HepG2 (cell line): ENCODE data around the gene MBD3. TPM values are rescaled to one million over a fixed set of nuclear protein-coding genes. Genes with fewer than 3 reads are reported as not detected.

Source experiments
- ATAC-seq: fragments of 200-7000 bp; cut with Tn5 transposase; 3 replicates; pipeline ENCODE4 v1.9.1; 2020; ENCODE audit warnings: mild to moderate bottlenecking, moderate library complexity
- BruUV-seq: library from RNA; stranded (reverse); fragments of 400-500 nt; replicated peaks from 2 replicates; lab custom pipeline; 2021; lab: Mats Ljungman, UMichigan
- CTCF ChIA-PET: fragments of 300-600 bp; formaldehyde crosslinking; extraction: SDS; loops from one replicate; lab custom pipeline; 2021; ENCODE audit warnings: low total read pairs, inconsistent platforms, low intra/inter-chr PET ratio; lab: Yijun Ruan, JAX
- POLR2A ChIA-PET: fragments of 350-600 bp; sonication (Branson Sonifier 250); formaldehyde crosslinking; loops from one replicate; lab custom pipeline; 2020; ENCODE audit warnings: antibody characterized with exemption, inconsistent platforms; lab: Yijun Ruan, JAX
- DNase-seq: peaks from one replicate; pipeline ENCODE4 v3.0.0-alpha.2; 2015; ENCODE audit warnings: low spot score
- FAIRE-seq: peaks from 3 replicates; lab custom pipeline; 2011; peaks lifted over from hg19 to GRCh38; lab: Jason Lieb, UNC
- H2AFZ ChIP-seq: one replicate; pipeline ENCODE4 v1.6.1; 2011; ENCODE audit warnings: low read length, inconsistent platforms
- H3K27ac ChIP-seq: fragments of 300-600 bp; 3 replicates; pipeline ENCODE4 v1.8.0; 2011; ENCODE audit warnings: mixed run types, mild to moderate bottlenecking, mixed read lengths, low read length, inconsistent platforms; ENCODE audit not compliant: insufficient read depth; ENCODE audit errors: extremely low read length
- H3K27me3 ChIP-seq, 2 experiments: fragments of 200-600 bp in 1 of 2; 2 replicates in 1 of 2; 3 replicates in 1 of 2; pipeline versions ENCODE4 v1.6.0 to v1.8.0; 2011; ENCODE audit warnings: low read length in 2 of 2, mild to moderate bottlenecking in 2 of 2, moderate library complexity in 2 of 2, inconsistent platforms in 1 of 2; ENCODE audit not compliant: insufficient read depth in 2 of 2, control insufficient read depth in 1 of 2
- H3K36me3 ChIP-seq, 2 experiments: fragments of 200-600 bp in 1 of 2; replicated peaks in 1 of 2; 2 replicates in 1 of 2; 3 replicates in 1 of 2; pipeline versions ENCODE4 v1.5.1 to v1.8.0; 2011; ENCODE audit warnings: low read length in 2 of 2, inconsistent platforms in 1 of 2; ENCODE audit not compliant: insufficient read depth in 2 of 2, control insufficient read depth in 1 of 2
- H3K4me1 ChIP-seq: 2 replicates; pipeline ENCODE4 v1.5.1; 2012; ENCODE audit warnings: low read length, inconsistent platforms; ENCODE audit not compliant: insufficient read depth
- H3K4me2 ChIP-seq: 2 replicates; pipeline ENCODE4 v1.6.0; 2011; ENCODE audit warnings: low read depth, low read length, inconsistent platforms
- H3K4me3 ChIP-seq, 3 experiments: fragments of 200-600 bp in 1 of 3; sonication (generic), shearing (Covaris generic) in 1 of 3; replicated peaks in 1 of 3; 2 replicates each; pipeline ENCODE4 v1.5.1; 2011 to 2016; ENCODE audit warnings: low read length in 3 of 3, inconsistent platforms in 2 of 3, low read depth in 2 of 3, mild to moderate bottlenecking in 2 of 3, control low read depth in 1 of 3, mixed read lengths in 1 of 3; ENCODE audit not compliant: insufficient read depth in 1 of 3
- H3K79me2 ChIP-seq: one replicate; pipeline ENCODE4 v1.6.1; 2011; ENCODE audit warnings: low read length, inconsistent platforms; ENCODE audit not compliant: insufficient read depth
- H3K9ac ChIP-seq: 2 replicates; pipeline ENCODE4 v1.6.0; 2011; ENCODE audit warnings: mild to moderate bottlenecking, low read depth, low read length, inconsistent platforms; ENCODE audit not compliant: insufficient read depth
- H3K9me3 ChIP-seq: 2 replicates; pipeline ENCODE4 v1.5.1; 2012; ENCODE audit warnings: mild to moderate bottlenecking, low read length
- H4K20me1 ChIP-seq: 2 replicates; pipeline ENCODE4 v1.6.0; 2011; ENCODE audit warnings: inconsistent platforms, mild to moderate bottlenecking, low read length, moderate library complexity; ENCODE audit not compliant: insufficient read depth
- GZF1 ChIP-seq: sonication (generic); formaldehyde crosslinking; IDR thresholded peaks from 2 replicates; pipeline ENCODE4 v1.5.1; 2020; ENCODE audit warnings: mild to moderate bottlenecking, missing genetic modification reagents
- NFIB ChIP-seq: sonication (generic); formaldehyde crosslinking; IDR thresholded peaks from 2 replicates; pipeline ENCODE4 v1.9.0; 2021; ENCODE audit warnings: missing genetic modification reagents, mild to moderate bottlenecking, borderline replicate concordance
- ZNF121 ChIP-seq: sonication (generic); formaldehyde crosslinking; IDR thresholded peaks from 2 replicates; pipeline ENCODE4 v1.5.0; 2020; ENCODE audit warnings: mild to moderate bottlenecking, missing genetic modification reagents
- ZNF354B ChIP-seq: sonication (generic); formaldehyde crosslinking; IDR thresholded peaks from 2 replicates; pipeline ENCODE4 v1.8.0; 2022; ENCODE audit warnings: mild to moderate bottlenecking, missing genetic modification reagents
- WGBS: methylation state at CpG from one replicate; pipeline ENCODE4 v1.1.6; 2017; ENCODE audit warnings: low lambda C conversion rate; 5-methylcytosine and 5-hydroxymethylcytosine counted together
- in situ Hi-C: cut with HindIII; loops from 2 replicates; pipeline ENCODE4 v1.10.0; 2017; ENCODE audit warnings: low pct_unique_long_range_greater_than_20kb; ENCODE audit not compliant: extremely low pct_ligation_motif_present
- intact Hi-C: fragments of 100-400 bp; cut with micrococcal nuclease; formaldehyde crosslinking; loops from one replicate; pipeline ENCODE4 v1.10.0; 2022; ENCODE audit not compliant: unreplicated experiment
- polyA plus RNA-seq, 8 experiments: library from polyadenylated mRNA; depleted of rRNA in 3 of 8; stranded (reverse) in 7 of 8; unstranded in 1 of 8; fragments of >200 nt; fragmentation: Illumina TruSeq in 4 of 8; extraction: Trizol in 4 of 8; gene quantifications; 2 replicates each; pipeline versions ENCODE4 v1.2.1 to v1.2.3, GENCODE V29; 2011 to 2016; ENCODE audit warnings: low read depth in 4 of 8, missing spikeins in 1 of 8, mixed read lengths in 1 of 8; ENCODE audit not compliant: insufficient read depth in 1 of 8
- total RNA-seq, 5 experiments: library from RNA; depleted of rRNA; stranded (reverse); fragments of >200 nt; fragmentation: Illumina TruSeq; extraction: Trizol; gene quantifications; 2 replicates each; pipeline ENCODE4 v1.2.3, GENCODE V29; 2016; ENCODE audit warnings: low read depth in 1 of 5

Gene MBD3
- total and polyA plus RNA-seq, 2 of the 13 experiments (the other 11 are each of a cell fraction or from before 2014, with no cell fraction given), result 21.2 to 76.9 TPM

GRCh38 chr19:1532003-1532402, 60.7 kb downstream of the MBD3 start:
- H3K27me3 ChIP-seq, result peaks cover 5 to 23% of the 10 kb centered on the region in 2 experiments
- WGBS, result 54% methylated on average over 9 of the region's 9 CpGs
- no peak overlapping the region for H3K9ac ChIP-seq
- H3K4me1 ChIP-seq, result no peaks in the 10 kb centered on the region
- H3K36me3 ChIP-seq, result no peaks in the 10 kb centered on the region
- BruUV-seq, result no TSS peak
- POLR2A ChIA-PET, result no interaction called here
- H3K9me3 ChIP-seq, result no peaks in the 10 kb centered on the region
- no peak overlapping the region for H3K27ac ChIP-seq
- H4K20me1 ChIP-seq, result no peaks in the 10 kb centered on the region
- no peak for DNase-seq
- CTCF ChIA-PET, result no interaction called here
- H2AFZ ChIP-seq, result no peak overlapping the region
- no peak overlapping the region for H3K4me3 ChIP-seq
- no peak overlapping the region for H3K4me2 ChIP-seq
- intact Hi-C loops (no loop called here), in situ Hi-C loops (no loop called here)
- TF ChIP-seq ZNF121 (CRISPR knock-in tag), result peak; percentile 87
- no peak for TF ChIP-seq NFIB
- 0 out of 2 replicates have a peak, but pooled peaks have one; percentile 30 for TF ChIP-seq GZF1
- H3K79me2 ChIP-seq, result no peaks in the 10 kb centered on the region
- no peak for ATAC-seq
- FAIRE-seq, result no peak

GRCh38 chr19:1531587-1531986, 61.1 kb downstream of the MBD3 start:
- CTCF ChIA-PET, result no interaction called here
- no peak overlapping the region for H3K27ac ChIP-seq
- H4K20me1 ChIP-seq, result no peaks in the 10 kb centered on the region
- H3K4me3 ChIP-seq, result no peak overlapping the region
- H3K4me2 ChIP-seq, result no peak overlapping the region
- WGBS, result 25% methylated on average over 4 of the region's 11 CpGs
- TF ChIP-seq ZNF354B (no peak), GZF1 (peak; percentile 98)
- TF ChIP-seq, all 625 proteins: peak for 1
- H3K36me3 ChIP-seq, result no peaks in the 10 kb centered on the region
- H3K79me2 ChIP-seq, result no peaks in the 10 kb centered on the region
- FAIRE-seq, result no peak
- POLR2A ChIA-PET, result no interaction called here
- no peaks in the 10 kb centered on the region for H3K4me1 ChIP-seq
- no peak overlapping the region for H2AFZ ChIP-seq
- in situ Hi-C loops (no loop called here), intact Hi-C loops (no loop called here)
- peaks cover 5 to 23% of the 10 kb centered on the region in 2 experiments for H3K27me3 ChIP-seq
- DNase-seq, result no peak
- H3K9me3 ChIP-seq, result no peaks in the 10 kb centered on the region
- ATAC-seq, result no peak
- no TSS peak for BruUV-seq
- no peak overlapping the region for H3K9ac ChIP-seq
